ENCODE results near the gene CLSTN1. TPM values are rescaled to one million over a fixed set of nuclear protein-coding genes. Genes with fewer than 3 reads are reported as not detected.

The CLSTN1 gene
- total and polyA plus RNA-seq, 5 donors: 51.4 to 72.1 (median 69.4) TPM

- H3K27me3 ChIP-seq (ENCODE audit: control insufficient read depth, insufficient read depth): no peaks in the 10 kb centered on the region
- H3K4me1 ChIP-seq (ENCODE audit: control insufficient read depth, insufficient read depth, low read length): no peaks in the 10 kb centered on the region
- no peak overlapping the region for H3K27ac ChIP-seq (ENCODE audit: low read length)
- 91% methylated on average over 2 of the region's 2 CpGs for WGBS
- no peak overlapping the region for H3K4me3 ChIP-seq (ENCODE audit: low read length)
- no peak for ATAC-seq
- intact Hi-C loops (cut with DNase I): no loop called here
- DNase-seq: no peak
- no peaks in the 10 kb centered on the region for H3K9me3 ChIP-seq (ENCODE audit: control insufficient read depth, low read length)
These were observed 143.7 kb downstream of the CLSTN1 start for GRCh38 chr1:9680091-9680490.

Other genes with a start within 250 kb of the CLSTN1 start
- 10 to 100 TPM; 18.4 to 23.3 (median 21.1) TPM for gene TMEM201, start 235.1 kb downstream of the CLSTN1 start, total RNA-seq
- gene TMEM201, start 235.1 kb downstream of the CLSTN1 start, polyA plus RNA-seq: 14.5 TPM
- gene PIK3CD, start 172.2 kb downstream of the CLSTN1 start, total RNA-seq: 1 to 10 TPM; 3.8 to 5.9 (median 4.5) TPM
- 3.0 TPM for gene PIK3CD, start 172.2 kb downstream of the CLSTN1 start, polyA plus RNA-seq
- gene CTNNBIP1, start 86.3 kb upstream of the CLSTN1 start, total RNA-seq: 10 to 100 TPM; 39.0 to 71.8 (median 53.2) TPM
- gene CTNNBIP1, start 86.3 kb upstream of the CLSTN1 start, polyA plus RNA-seq: 31.9 TPM
- gene LZIC, start 119.4 kb upstream of the CLSTN1 start, total RNA-seq: 10 to 100 TPM; 30.5 to 36.9 (median 33.8) TPM
- 22.6 TPM for gene LZIC, start 119.4 kb upstream of the CLSTN1 start, polyA plus RNA-seq
- 10 to 100 TPM; 15.5 to 19.1 (median 18.1) TPM for gene NMNAT1, start 119.5 kb upstream of the CLSTN1 start, total RNA-seq
- gene NMNAT1, start 119.5 kb upstream of the CLSTN1 start, polyA plus RNA-seq: 13.1 TPM
- 10 to 100 TPM; 22.4 to 26.1 (median 25.1) TPM for gene RBP7, start 173.3 kb upstream of the CLSTN1 start, total RNA-seq
- gene RBP7, start 173.3 kb upstream of the CLSTN1 start, polyA plus RNA-seq: 89.8 TPM
- 10 to 100 TPM; 53.8 to 90.5 (median 65.3) TPM for gene UBE4B, start 209.0 kb upstream of the CLSTN1 start, total RNA-seq
- gene UBE4B, start 209.0 kb upstream of the CLSTN1 start, polyA plus RNA-seq: 24.1 TPM

All from right cardiac atrium (tissue), 5 donors.